ENCODE measurements around the gene CNTNAP2. TPM values are rescaled to one million over a fixed set of nuclear protein-coding genes. Genes with fewer than 3 reads are reported as not detected.

The CNTNAP2 gene
- total and polyA plus RNA-seq, 8 donors: 0.94 to 42.5 (median 38.6) TPM

DNA sequence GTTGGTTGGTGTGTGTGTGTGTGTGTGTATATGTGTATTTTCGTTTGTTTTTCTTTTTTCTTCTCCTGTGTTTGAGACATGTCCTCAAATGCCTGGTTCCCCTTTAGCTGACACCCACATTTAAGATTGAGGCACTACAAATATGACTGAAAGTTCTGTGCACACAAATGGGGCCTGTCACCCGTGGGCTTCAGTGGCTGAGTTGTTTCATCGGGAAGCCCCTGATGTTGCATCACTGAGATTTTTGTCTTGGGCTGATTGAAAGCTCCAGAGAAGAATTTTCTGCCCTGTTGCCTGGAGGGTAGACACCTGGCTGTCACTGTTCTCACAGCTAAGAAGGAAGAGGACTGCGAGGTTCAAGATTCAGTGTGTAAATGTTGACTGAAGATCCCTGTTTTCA lies 2190.2 kb downstream of the CNTNAP2 start:
- ATAC-seq (no peak), DNase-seq (no peak)
- Histone ChIP-seq H3K36me3 (no peaks in the 10 kb centered on the region), H3K9me3 (no peaks in the 10 kb centered on the region), H3K4me1 (no peaks in the 10 kb centered on the region), H3K27ac (no peak overlapping the region), H3K4me3 (no peak overlapping the region), H3K27me3 (no peaks in the 10 kb centered on the region)
- intact Hi-C loops (cut with DNase I): no loop called here
- TF ChIP-seq, protein P1, sequence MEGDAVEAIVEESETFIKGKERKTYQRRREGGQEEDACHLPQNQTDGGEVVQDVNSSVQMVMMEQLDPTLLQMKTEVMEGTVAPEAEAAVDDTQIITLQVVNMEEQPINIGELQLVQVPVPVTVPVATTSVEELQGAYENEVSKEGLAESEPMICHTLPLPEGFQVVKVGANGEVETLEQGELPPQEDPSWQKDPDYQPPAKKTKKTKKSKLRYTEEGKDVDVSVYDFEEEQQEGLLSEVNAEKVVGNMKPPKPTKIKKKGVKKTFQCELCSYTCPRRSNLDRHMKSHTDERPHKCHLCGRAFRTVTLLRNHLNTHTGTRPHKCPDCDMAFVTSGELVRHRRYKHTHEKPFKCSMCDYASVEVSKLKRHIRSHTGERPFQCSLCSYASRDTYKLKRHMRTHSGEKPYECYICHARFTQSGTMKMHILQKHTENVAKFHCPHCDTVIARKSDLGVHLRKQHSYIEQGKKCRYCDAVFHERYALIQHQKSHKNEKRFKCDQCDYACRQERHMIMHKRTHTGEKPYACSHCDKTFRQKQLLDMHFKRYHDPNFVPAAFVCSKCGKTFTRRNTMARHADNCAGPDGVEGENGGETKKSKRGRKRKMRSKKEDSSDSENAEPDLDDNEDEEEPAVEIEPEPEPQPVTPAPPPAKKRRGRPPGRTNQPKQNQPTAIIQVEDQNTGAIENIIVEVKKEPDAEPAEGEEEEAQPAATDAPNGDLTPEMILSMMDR (IDR thresholded peaks at IDR 0.05): no peak

DNA sequence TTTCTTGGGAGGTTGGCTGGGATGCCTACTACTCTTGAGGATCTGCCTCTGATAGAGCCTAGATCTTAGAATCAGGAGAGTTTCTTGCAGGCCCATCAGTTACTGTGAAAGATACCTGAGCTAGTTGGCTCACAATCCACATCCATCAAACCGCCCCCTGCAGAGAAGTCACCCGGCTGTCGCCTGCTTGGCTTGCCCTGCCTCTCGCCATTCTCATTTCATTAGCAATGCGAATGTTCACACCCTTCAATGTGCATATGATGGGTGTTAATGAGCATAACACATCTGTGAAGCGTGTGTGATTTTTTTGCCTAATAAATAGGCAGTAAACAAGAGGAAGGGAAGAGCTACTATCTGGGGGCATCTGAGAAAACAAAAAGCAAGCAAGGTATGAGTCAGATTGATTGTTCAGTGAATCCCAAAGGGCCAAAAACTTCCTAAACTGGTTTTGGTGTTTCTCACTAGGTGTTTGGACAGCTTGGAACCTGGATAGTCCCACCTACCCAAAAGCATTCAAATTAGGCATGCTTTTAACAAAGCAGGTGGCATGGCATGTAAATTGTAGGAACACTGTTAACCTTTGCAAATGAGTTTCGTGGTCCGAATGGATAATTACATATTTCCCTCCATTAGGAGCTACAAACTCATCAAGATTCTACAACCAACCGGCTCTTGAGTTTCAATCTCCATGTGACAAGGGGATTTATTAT lies 2201.7 kb downstream of the CNTNAP2 start:
- TF ChIP-seq, protein P1 (IDR thresholded peaks at IDR 0.05): no peak
- DNase-seq (no peak), ATAC-seq (no peak)
- intact Hi-C loops (cut with DNase I): no loop called here
- H3K36me3 ChIP-seq: no peaks in the 10 kb centered on the region
- H3K27ac ChIP-seq: no peak overlapping the region
- no peaks in the 10 kb centered on the region for H3K9me3 ChIP-seq
- no peaks in the 10 kb centered on the region for H3K27me3 ChIP-seq
- no peak overlapping the region for H3K4me3 ChIP-seq
- no peaks in the 10 kb centered on the region for H3K4me1 ChIP-seq

DNA sequence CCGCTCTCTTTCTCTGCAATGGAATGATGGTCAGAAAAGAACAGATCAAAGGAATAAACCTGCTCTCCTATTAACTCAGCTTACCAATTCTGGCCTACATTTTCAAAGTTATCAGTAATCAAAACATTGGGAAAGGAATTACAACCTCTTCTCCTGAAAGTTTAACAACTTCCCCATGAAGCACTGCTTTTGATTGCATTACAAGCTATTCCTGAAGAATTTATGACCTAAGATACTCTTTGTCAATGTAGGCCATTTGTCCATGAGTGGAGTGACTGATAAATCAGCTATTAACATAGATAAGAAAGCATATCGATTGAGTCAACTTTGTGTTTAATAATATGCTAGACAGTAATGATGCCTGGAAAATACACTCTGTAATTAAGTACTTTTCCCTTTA lies 2202.2 kb downstream of the CNTNAP2 start:
- ATAC-seq (no peak), DNase-seq (no peak)
- Histone ChIP-seq H3K27ac (no peak overlapping the region), H3K4me3 (no peak overlapping the region), H3K4me1 (no peaks in the 10 kb centered on the region), H3K9me3 (no peaks in the 10 kb centered on the region), H3K27me3 (no peaks in the 10 kb centered on the region), H3K36me3 (no peaks in the 10 kb centered on the region)
- TF ChIP-seq, protein P1 (IDR thresholded peaks at IDR 0.05): no peak
- intact Hi-C loops (cut with DNase I): no loop called here

DNA sequence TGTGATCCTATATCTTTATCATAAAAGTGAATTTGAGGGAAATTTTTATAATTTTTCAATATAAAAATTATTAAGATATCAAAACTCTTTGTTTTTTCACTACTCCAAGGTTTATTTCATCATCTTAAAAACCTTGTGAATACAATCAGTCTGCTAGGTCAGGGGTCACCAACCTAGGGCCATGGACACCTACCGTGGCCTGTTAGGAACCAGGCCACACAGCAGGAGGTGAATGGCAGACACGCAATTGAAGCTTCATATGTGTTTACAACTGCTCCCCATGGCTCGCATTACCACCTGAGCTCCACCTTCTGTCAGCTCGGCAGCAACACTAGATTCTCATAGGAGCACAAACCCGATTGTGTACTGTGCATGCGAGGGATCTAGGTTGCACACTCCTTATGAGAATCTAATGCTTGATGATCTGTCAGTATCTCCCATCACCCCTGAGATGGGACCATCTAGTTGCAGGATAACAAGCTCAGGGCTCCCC lies 2202.8 kb downstream of the CNTNAP2 start:
- no peak overlapping the region for H3K4me3 ChIP-seq
- intact Hi-C loops (cut with DNase I): no loop called here
- no peaks in the 10 kb centered on the region for H3K36me3 ChIP-seq
- DNase-seq: no peak
- no peaks in the 10 kb centered on the region for H3K27me3 ChIP-seq
- TF ChIP-seq, protein P1 (IDR thresholded peaks at IDR 0.05): no peak
- no peaks in the 10 kb centered on the region for H3K4me1 ChIP-seq
- ATAC-seq: no peak
- no peak overlapping the region for H3K27ac ChIP-seq
- H3K9me3 ChIP-seq: no peaks in the 10 kb centered on the region

DNA sequence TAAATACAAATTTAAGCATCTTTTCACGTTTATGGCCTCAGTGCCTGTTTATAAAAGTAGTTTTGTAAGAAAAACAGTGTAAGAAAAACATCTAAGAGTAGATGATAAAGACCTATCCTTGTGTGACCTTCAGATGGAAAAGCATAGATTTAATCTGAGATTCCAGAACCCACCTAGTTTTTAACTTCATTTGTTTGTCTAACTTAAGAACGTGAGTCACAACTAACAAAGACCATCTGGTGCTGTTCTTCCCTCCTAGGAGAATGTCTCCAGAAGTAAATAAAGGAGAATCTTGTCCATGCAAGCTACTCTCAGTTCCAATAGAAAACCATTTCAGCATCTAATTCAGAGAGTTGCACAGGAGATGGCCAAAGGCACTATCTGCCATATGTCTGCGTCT lies 2208.6 kb downstream of the CNTNAP2 start:
- no peak overlapping the region for H3K27ac ChIP-seq
- DNase-seq (no peak), ATAC-seq (no peak)
- intact Hi-C loops (cut with DNase I): no loop called here
- no peak overlapping the region for H3K4me3 ChIP-seq
- H3K27me3 ChIP-seq: no peaks in the 10 kb centered on the region
- no peaks in the 10 kb centered on the region for H3K9me3 ChIP-seq
- TF ChIP-seq, protein P1 (IDR thresholded peaks at IDR 0.05): no peak
- no peaks in the 10 kb centered on the region for H3K36me3 ChIP-seq
- no peaks in the 10 kb centered on the region for H3K4me1 ChIP-seq

Data from left lung (tissue), 10 donors.